Naive thymus-derived CD8-positive, alpha-beta T cell (primary cell): Measurements from ENCODE around the gene KRR1. TPM values are rescaled to one million over a fixed set of nuclear protein-coding genes. Genes with fewer than 3 reads are reported as not detected.

ENCODE experiments used
- polyA plus RNA-seq, 3 donors: library from polyadenylated mRNA; unstranded; fragments of 300-500 nt; fragmentation: Illumina TruSeq; gene quantifications; one replicate each; pipeline ENCODE4 v1.2.3, GENCODE V29; 2021
- total RNA-seq, 8 experiments: library from RNA in 2 of 8; stranded (reverse) in 2 of 8; gene quantifications; one replicate each; pipeline ENCODE4 v1.2.3 and lab custom pipeline; 2021 to 2026

The KRR1 gene
- total and polyA plus RNA-seq, 5 experiments from 2014 or later: 64.8 to 80.4 (median 71.0) TPM

Other genes with a start within 250 kb of the KRR1 start
- 1 to 10 TPM; 7.7 to 8.7 TPM for gene CAPS2, start 181.3 kb downstream of the KRR1 start, total RNA-seq
- gene CAPS2, start 181.3 kb downstream of the KRR1 start, polyA plus RNA-seq: 1 to 10 TPM; 1.3 to 4.7 (median 1.9) TPM
- not detected for gene GLIPR1L1, start 176.9 kb downstream of the KRR1 start, total RNA-seq
- not detected for gene GLIPR1L1, start 176.9 kb downstream of the KRR1 start, polyA plus RNA-seq
- gene GLIPR1L2, start 120.5 kb downstream of the KRR1 start, total RNA-seq: 1 to 10 TPM in 1 of 2 experiments, under 1 TPM in 1; 0.91 to 1.2 TPM
- gene GLIPR1L2, start 120.5 kb downstream of the KRR1 start, polyA plus RNA-seq: 1 to 10 TPM; 1.1 to 3.2 (median 1.4) TPM
- 10 to 100 TPM; 61.1 to 64.5 TPM for gene GLIPR1, start 30.9 kb downstream of the KRR1 start, total RNA-seq
- gene GLIPR1, start 30.9 kb downstream of the KRR1 start, polyA plus RNA-seq: 100 to 1,000 TPM in 1 of 3 donors, 10 to 100 TPM in 2; 51.2 to 117 (median 58.6) TPM